ENCODE results near the gene SLC44A1. TPM values are rescaled to one million over a fixed set of nuclear protein-coding genes. Genes with fewer than 3 reads are reported as not detected.

The SLC44A1 gene
- total RNA-seq, 1 experiment from 2014 or later: 15.2 TPM

DNA sequence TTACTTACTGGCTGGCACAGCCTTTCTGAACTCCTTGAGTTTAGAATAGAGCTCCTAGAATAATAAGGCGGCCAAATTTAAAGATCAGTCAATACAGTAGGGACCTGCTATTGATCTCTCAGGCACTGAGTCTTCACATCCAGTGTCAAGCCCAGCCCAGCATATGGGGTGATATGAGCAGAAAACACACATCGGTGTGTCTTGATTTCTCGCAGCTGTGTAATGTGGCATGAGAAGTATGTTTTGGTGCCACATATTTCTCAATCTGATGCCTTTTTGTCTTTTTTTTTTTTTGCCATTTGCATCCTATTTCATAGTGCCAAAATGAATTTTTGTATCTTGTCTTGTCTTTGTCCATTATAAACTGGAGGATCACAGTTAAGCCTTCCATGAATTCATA lies 152.0 kb downstream of the SLC44A1 start:
- ChIA-PET CTCF (interaction anchor here (0.6 to 1.1 kb wide), 3 partner anchors 13 to 533 kb away, joined by 3 to 4 read pairs (median 3); no protein-coding TSS in a partner anchor), POLR2A (no interaction called here)
- intact Hi-C loops (cut with micrococcal nuclease): loop anchor here (5.0 kb wide), 1 partner anchor 239 kb away; no protein-coding TSS in a partner anchor
- Mint-ChIP-seq H3K36me3 (ENCODE audit: insufficient read depth, unreplicated experiment) (no peaks in the 10 kb centered on the region), H3K4me1 (ENCODE audit: insufficient read depth, unreplicated experiment) (no peaks in the 10 kb centered on the region), H3K27ac (ENCODE audit: low read depth, unreplicated experiment) (no peak overlapping the region), H3K9me3 (ENCODE audit: unreplicated experiment) (no peaks in the 10 kb centered on the region), H3K4me3 (ENCODE audit: unreplicated experiment) (no peak overlapping the region), H3K27me3 (ENCODE audit: insufficient read depth, unreplicated experiment) (no peaks in the 10 kb centered on the region)
- no peak for DNase-seq (ENCODE audit: unreplicated experiment)
- BruUV-seq (replicated peaks): no TSS peak
- no peak for TF ChIP-seq CTCF (IDR thresholded peaks at IDR 0.05; ENCODE audit: unreplicated experiment)

GRCh38 chr9:105396901-105397300 lies 152.4 kb downstream of the SLC44A1 start:
- no peak for DNase-seq (ENCODE audit: unreplicated experiment)
- BruUV-seq (replicated peaks): no TSS peak
- POLR2A ChIA-PET: interaction anchor here (0.6 kb wide), 1 partner anchor 203 kb away, joined by 3 read pairs; no protein-coding TSS in a partner anchor
- TF ChIP-seq CTCF (IDR thresholded peaks at IDR 0.05; ENCODE audit: unreplicated experiment): no peak
- H3K4me1 Mint-ChIP-seq (ENCODE audit: insufficient read depth, unreplicated experiment): no peaks in the 10 kb centered on the region
- no peaks in the 10 kb centered on the region for H3K9me3 Mint-ChIP-seq (ENCODE audit: unreplicated experiment)
- no peak overlapping the region for H3K27ac Mint-ChIP-seq (ENCODE audit: low read depth, unreplicated experiment)
- CTCF ChIA-PET: interaction anchor here (0.6 kb wide), 1 partner anchor 150 kb away, joined by 3 read pairs; no protein-coding TSS in a partner anchor
- no peaks in the 10 kb centered on the region for H3K36me3 Mint-ChIP-seq (ENCODE audit: insufficient read depth, unreplicated experiment)
- H3K4me3 Mint-ChIP-seq (ENCODE audit: unreplicated experiment): no peak overlapping the region
- intact Hi-C loops (cut with micrococcal nuclease): loop anchor here (5.0 kb wide), 1 partner anchor 240 kb away; no protein-coding TSS in a partner anchor
- H3K27me3 Mint-ChIP-seq (ENCODE audit: insufficient read depth, unreplicated experiment): no peaks in the 10 kb centered on the region

DNA sequence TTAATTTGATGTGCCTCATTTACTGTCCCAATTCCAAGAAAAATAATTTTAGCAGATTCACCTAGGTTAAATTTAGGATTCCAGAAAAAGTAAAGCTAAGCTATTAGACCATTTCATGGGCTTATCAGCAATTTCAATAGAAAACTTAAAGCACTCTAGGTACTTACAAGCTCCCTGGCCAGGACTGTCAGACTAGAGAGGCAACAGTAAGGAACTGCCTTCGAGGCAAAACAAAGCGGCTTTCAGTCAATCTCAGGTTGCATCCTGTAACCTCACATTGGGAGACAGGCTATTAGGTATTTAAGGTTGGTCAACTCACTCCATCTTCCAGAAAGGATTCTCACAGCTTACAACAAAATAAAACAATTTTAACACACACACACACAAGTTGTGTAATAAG lies 154.7 kb downstream of the SLC44A1 start:
- POLR2A ChIA-PET: interaction anchor here (0.6 to 2.8 kb wide), 3 partner anchors 153 to 1045 kb away, joined by 3 to 10 read pairs (median 3); partner anchors contain the start of gene SLC44A1
- H3K27ac Mint-ChIP-seq (ENCODE audit: low read depth, unreplicated experiment): no peak overlapping the region
- H3K9me3 Mint-ChIP-seq (ENCODE audit: unreplicated experiment): no peaks in the 10 kb centered on the region

GRCh38 chr9:105401651-105402050 lies 157.2 kb downstream of the SLC44A1 start:
- no peak for DNase-seq (ENCODE audit: unreplicated experiment)
- Mint-ChIP-seq H3K4me1 (ENCODE audit: insufficient read depth, unreplicated experiment) (no peaks in the 10 kb centered on the region), H3K27ac (ENCODE audit: low read depth, unreplicated experiment) (no peak overlapping the region), H3K27me3 (ENCODE audit: insufficient read depth, unreplicated experiment) (no peaks in the 10 kb centered on the region), H3K36me3 (ENCODE audit: insufficient read depth, unreplicated experiment) (no peaks in the 10 kb centered on the region), H3K9me3 (ENCODE audit: unreplicated experiment) (peaks cover under 1% of the 10 kb centered on the region), H3K4me3 (ENCODE audit: unreplicated experiment) (no peak overlapping the region)
- TF ChIP-seq CTCF (IDR thresholded peaks at IDR 0.05; ENCODE audit: unreplicated experiment): no peak
- BruUV-seq (replicated peaks): no TSS peak
- intact Hi-C loops (cut with micrococcal nuclease): loop anchor here (5.0 kb wide), 1 partner anchor 234 kb away; no protein-coding TSS in a partner anchor
- CTCF ChIA-PET: interaction anchor here (1.1 kb wide), 1 partner anchor 157 kb away, joined by 3 read pairs; no protein-coding TSS in a partner anchor
- POLR2A ChIA-PET: no interaction called here

More for the DNA sequence above, 154.7 kb downstream of the SLC44A1 start:
- Mint-ChIP-seq H3K36me3 (ENCODE audit: insufficient read depth, unreplicated experiment) (no peaks in the 10 kb centered on the region), H3K4me1 (ENCODE audit: insufficient read depth, unreplicated experiment) (no peaks in the 10 kb centered on the region), H3K27me3 (ENCODE audit: insufficient read depth, unreplicated experiment) (no peaks in the 10 kb centered on the region), H3K4me3 (ENCODE audit: unreplicated experiment) (no peak overlapping the region)
- DNase-seq (ENCODE audit: unreplicated experiment): no peak
- no peak for TF ChIP-seq CTCF (IDR thresholded peaks at IDR 0.05; ENCODE audit: unreplicated experiment)
- intact Hi-C loops (cut with micrococcal nuclease): loop anchor here (5.0 kb wide), 1 partner anchor 242 kb away; no protein-coding TSS in a partner anchor
- CTCF ChIA-PET: interaction anchor here (0.6 to 1.7 kb wide), 8 partner anchors 15 to 705 kb away, joined by 3 to 15 read pairs (median 3); partner anchors contain the start of gene OR13D1
- no TSS peak for BruUV-seq (replicated peaks)

Data from MCF 10A (cell line).